Measurements from ENCODE around the gene DFFA. TPM values are rescaled to one million over a fixed set of nuclear protein-coding genes. Genes with fewer than 3 reads are reported as not detected.

The DFFA gene
- total and polyA plus RNA-seq, 9 of the 15 experiments (the other 6 are each of a cell fraction or from before 2014, with no cell fraction given) = 39.6 to 74.8 (median 59.2) TPM

GRCh38 chr1:10472220-10473144 is at the start of gene DFFA (continued):
- no peak for TF ChIP-seq CHD4 (IDR thresholded peaks at IDR 0.05; ENCODE audit: insufficient read depth, insufficient replicate concordance, low read depth, low read length, poor library complexity, severe bottlenecking)
- no peak for TF ChIP-seq PHB2 (IDR thresholded peaks at IDR 0.05; ENCODE audit: low read depth)
- TF ChIP-seq ZNF311 (CRISPR knock-in tag; IDR thresholded peaks at IDR 0.05) = peak; percentile 66; the same call in 1 of the 2 replicates

GRCh38 chr1:10521537-10522157 is 49.3 kb upstream of the DFFA start:
- ChIA-PET CTCF (ENCODE audit: low intra/inter-chr PET ratio) (no interaction called here), POLR2A (interaction anchor here (1.2 to 1.3 kb wide), 2 partner anchors 11 to 342 kb away, joined by 3 read pairs; no protein-coding TSS in a partner anchor)
- no TSS peak for BruUV-seq (replicated peaks)
- H3K9me1 ChIP-seq (ENCODE audit: control insufficient read depth, insufficient read depth, low read length) = no peaks in the 10 kb centered on the region
- ATAC-seq (no peak), FAIRE-seq (no peak), DNase-seq (ENCODE audit: extremely low read depth in 1 of 4, low spot score in 3 of 4) (no peak)
- H3K4me1 ChIP-seq (replicated peaks in 1 of 2; ENCODE audit: control insufficient read depth in 2 of 2, insufficient read depth in 2 of 2, low read length in 2 of 2) = peaks cover 0 to 6% of the 10 kb centered on the region in 2 experiments; a peak in 2 of 5 replicates
- no peaks in the 10 kb centered on the region for H3K27me3 ChIP-seq (ENCODE audit: control insufficient read depth in 2 of 2, insufficient read depth in 2 of 2, low read length in 2 of 2)
- in situ Hi-C loops (cut with MboI) (no loop called here), intact Hi-C loops (cut with micrococcal nuclease) (no loop called here)
- H3K27ac ChIP-seq (ENCODE audit: extremely low read depth, low read depth, low read length) = no peak overlapping the region
- no peak overlapping the region for H3K9ac ChIP-seq (ENCODE audit: insufficient read depth in 1 of 2, low read depth in 2 of 2, low read length in 2 of 2)
- H3K79me2 ChIP-seq (ENCODE audit: control insufficient read depth, insufficient read depth, low read length) = peaks cover 60% of the 10 kb centered on the region
- no peak overlapping the region for H2AFZ ChIP-seq (ENCODE audit: low read depth, low read length)
- no peak overlapping the region for H3K4me2 ChIP-seq (ENCODE audit: insufficient read depth, low read length)
- H3K36me3 ChIP-seq (ENCODE audit: control insufficient read depth, insufficient read depth, low read length) = peaks cover 38% of the 10 kb centered on the region
- peaks cover 28% of the 10 kb centered on the region for H4K20me1 ChIP-seq (replicated peaks; ENCODE audit: control insufficient read depth, insufficient read depth, low read length)
- H3K4me3 ChIP-seq = no peak overlapping the region
- 87% methylated on average over 8 of the region's 8 CpGs for WGBS (ENCODE audit: insufficient coverage, low coverage, missing lambda C conversion rate)
- H3K9me3 ChIP-seq (replicated peaks; ENCODE audit: control insufficient read depth, insufficient read depth, low read depth, low read length) = no peaks in the 10 kb centered on the region
- TF ChIP-seq GTF2A2 (tag; IDR thresholded peaks at IDR 0.05) (no peak), THAP12 (CRISPR knock-in tag; IDR thresholded peaks at IDR 0.05) (no peak), BRF1 (IDR thresholded peaks at IDR 0.05; ENCODE audit: borderline replicate concordance, extremely low read depth, insufficient read length) (no peak), PYGO2 (tag; IDR thresholded peaks at IDR 0.05) (no peak), NFIX (CRISPR knock-in tag; IDR thresholded peaks at IDR 0.05; ENCODE audit: low read depth) (no peak), RFX5 (IDR thresholded peaks at IDR 0.05; ENCODE audit: low read depth, low read length) (no peak), FOXA3 (CRISPR knock-in tag; conservative IDR thresholded peaks at IDR 0.05 in 1 of 2, IDR thresholded peaks at IDR 0.05 in 1 of 2) (no peak), ATF2 (CRISPR knock-in tag; IDR thresholded peaks at IDR 0.05) (no peak), DNMT1 (IDR thresholded peaks at IDR 0.05) (no peak), MBD1 (CRISPR knock-in tag; IDR thresholded peaks at IDR 0.05) (no peak)

Data from K562 (cell line).